Measurements from ENCODE around the gene RPL4.

The RPL4 gene

DNA sequence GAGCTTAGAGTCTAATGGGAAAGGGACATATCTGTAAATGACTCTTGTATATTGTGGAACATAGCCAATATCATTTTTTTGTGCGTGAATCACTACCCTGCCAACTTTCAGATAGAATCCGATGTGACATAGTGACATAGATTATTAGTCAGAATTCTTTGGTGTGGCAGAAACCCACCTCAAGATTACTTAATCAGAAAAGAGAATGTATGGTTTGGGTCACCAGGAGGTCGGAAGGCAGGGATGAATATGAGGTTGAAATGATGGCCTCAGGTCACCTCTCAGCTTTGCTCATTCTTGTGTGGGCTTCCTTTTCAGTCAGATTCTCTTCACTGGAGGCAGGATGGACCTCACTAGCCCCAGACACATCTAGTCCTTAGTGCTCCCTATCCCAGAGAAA is 48.4 kb downstream of the RPL4 start:
- no peak for DNase-seq (ENCODE audit: low spot score)

DNA sequence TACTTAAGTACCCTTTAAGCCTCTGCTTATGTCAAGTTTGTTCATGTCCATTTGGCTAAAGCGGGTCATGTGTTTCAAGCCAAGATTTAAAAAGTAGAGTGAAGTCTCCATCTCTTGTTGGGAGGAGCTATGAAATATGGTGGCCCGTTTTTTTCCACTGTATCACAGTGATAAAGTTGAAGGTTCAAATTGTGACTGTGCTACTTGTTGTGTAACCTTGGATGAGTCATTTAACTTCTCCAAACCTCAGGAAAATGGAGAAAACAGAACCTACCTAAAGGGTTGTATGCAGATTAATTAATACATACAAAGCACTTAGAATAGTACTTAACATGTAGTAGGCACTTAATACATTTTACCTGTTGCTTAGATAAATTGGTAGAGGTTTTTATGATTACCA is 50.5 kb downstream of the RPL4 start:
- no peak for DNase-seq (ENCODE audit: low spot score)

GRCh38 chr15:66452971-66453580 is 51.6 kb downstream of the RPL4 start:
- DNase-seq (ENCODE audit: low spot score), result peak; percentile 38

- no peak for DNase-seq (ENCODE audit: low spot score)
These were observed 52.2 kb downstream of the RPL4 start for GRCh38 chr15:66452420-66452819.

Measured in NAMALWA (cell line).